GM18909 (cell line): ENCODE results near the gene NUAK1.

Experiments
- ATAC-seq: cut with Tn5 transposase; IDR thresholded peaks from one replicate; pipeline ENCODE4 v1.9.1; 2021; ENCODE audit warnings: mild to moderate bottlenecking; ENCODE audit not compliant: unreplicated experiment, poor library complexity

Gene NUAK1

DNA sequence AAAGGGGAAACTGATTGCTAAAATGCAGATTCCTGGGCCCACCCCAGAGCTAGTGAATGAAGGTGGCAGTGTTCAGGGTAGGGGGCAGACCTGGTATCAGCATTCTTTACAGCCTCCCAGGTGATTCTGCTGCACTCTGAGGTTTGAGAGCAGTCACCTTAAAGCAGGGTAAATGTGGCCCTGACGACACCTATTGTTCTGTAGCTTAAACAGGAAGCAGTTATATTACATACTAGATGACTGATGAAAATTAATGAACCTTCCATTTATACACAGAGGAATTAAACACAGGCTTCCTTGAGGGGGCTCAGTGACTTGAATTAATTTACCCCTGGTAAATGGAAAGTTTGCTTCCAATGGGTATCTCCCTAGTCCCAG is 25.3 kb downstream of the NUAK1 start:
- ATAC-seq: no peak

DNA sequence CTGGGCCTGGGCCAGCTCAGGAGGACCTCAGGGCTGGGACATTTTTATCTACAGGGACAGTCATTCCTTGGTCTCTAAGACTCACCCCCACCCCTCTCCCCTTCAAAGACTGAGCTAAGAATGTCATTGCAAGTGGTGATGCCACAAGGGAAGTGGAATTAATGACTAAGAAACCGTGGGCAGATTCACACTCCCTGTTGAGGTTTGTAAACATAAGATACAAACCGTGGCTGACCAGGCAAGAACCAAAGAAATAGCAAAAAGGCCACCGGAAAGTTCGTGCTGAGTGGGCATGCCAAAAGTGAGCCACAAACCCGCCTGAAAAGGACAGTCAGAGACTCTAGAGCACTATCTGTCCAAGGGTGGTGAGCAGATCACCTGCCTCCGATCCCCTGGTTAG is 25.7 kb downstream of the NUAK1 start:
- ATAC-seq: no peak

- ATAC-seq: no peak
Observed at GRCh38 chr12:106112145-106112821, 26.5 kb downstream of the NUAK1 start.

- no peak for ATAC-seq
Observed at GRCh38 chr12:106110626-106111300, 28.0 kb downstream of the NUAK1 start.

- ATAC-seq: no peak
Observed at GRCh38 chr12:106109168-106109910, 29.4 kb downstream of the NUAK1 start.

GRCh38 chr12:106108185-106108835 is 30.4 kb downstream of the NUAK1 start:
- no peak for ATAC-seq

GRCh38 chr12:106107566-106107965 is 31.2 kb downstream of the NUAK1 start:
- ATAC-seq: no peak

DNA sequence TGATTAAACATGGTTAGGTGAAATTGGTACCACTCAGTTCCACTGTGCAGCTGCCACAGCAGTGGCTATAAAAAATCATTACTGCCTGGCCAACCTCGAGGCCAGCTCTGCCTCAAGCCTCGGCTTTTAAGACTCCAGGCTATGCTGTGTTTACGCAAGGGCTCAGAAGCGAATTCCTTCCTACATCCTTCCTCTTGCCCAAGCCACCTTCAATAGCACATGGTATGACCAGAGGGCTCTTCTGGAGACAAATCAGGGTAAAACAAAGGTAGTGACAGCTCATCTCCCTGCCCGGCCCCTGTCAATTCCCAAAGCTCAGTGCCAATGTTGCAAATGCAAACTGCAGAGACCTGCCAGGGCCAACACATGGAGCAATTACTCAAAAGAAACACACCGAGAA is 31.9 kb downstream of the NUAK1 start:
- ATAC-seq: no peak

- ATAC-seq: no peak
Observed at GRCh38 chr12:106106061-106106566, 32.6 kb downstream of the NUAK1 start.

DNA sequence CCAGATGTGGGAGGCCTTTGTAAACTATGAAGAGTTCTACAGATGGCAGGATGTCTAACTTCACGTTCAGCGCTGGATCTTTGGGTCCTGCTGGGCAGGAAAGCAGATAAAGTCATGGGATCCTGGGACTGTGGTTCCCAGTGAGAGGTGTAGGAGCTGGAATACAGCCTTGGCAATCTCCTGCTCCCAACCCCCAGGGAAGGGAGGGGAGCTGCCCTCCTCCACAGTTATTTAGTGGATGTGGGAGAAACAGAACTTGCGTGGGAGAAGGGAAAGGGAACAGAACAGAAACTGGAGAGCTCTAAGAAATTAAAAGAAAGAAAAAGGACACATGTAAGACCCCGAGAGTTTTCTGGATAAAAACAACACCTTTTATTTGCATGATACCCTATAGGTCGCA is 37.0 kb downstream of the NUAK1 start:
- ATAC-seq: no peak

DNA sequence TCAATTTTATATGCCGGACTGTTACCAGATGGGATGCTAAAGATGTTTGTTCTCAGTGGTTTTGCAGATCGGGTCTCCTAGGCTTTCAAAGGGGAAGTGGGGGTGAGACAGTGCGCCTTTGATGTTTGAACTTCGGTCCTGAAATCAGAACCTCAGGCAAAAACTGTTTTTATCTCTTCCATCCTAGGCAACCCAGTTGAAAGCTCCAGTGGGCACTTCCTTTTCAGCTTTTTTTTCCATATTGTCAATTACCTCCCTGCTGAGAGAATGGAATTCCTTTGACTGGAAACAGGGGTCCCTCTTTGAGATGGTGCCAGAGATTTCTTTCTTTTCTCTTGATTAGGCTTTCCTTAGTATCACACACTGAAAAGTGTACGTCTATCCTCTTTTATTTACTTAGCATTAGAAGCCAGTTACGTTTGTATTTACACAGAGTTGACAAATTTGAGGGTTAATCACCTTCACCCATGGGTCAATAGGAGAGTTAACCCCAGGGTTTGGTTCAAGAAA is 40.0 kb downstream of the NUAK1 start:
- no peak for ATAC-seq

GRCh38 chr12:106097011-106097410 is 41.7 kb downstream of the NUAK1 start:
- ATAC-seq: no peak

GRCh38 chr12:106096376-106096775 is 42.4 kb downstream of the NUAK1 start:
- ATAC-seq: no peak

- ATAC-seq: no peak
Observed at GRCh38 chr12:106094304-106094703, 44.5 kb downstream of the NUAK1 start.

GRCh38 chr12:106093246-106093645 is 45.5 kb downstream of the NUAK1 start:
- no peak for ATAC-seq

- no peak for ATAC-seq
Observed at GRCh38 chr12:106091446-106091820, 47.3 kb downstream of the NUAK1 start.

DNA sequence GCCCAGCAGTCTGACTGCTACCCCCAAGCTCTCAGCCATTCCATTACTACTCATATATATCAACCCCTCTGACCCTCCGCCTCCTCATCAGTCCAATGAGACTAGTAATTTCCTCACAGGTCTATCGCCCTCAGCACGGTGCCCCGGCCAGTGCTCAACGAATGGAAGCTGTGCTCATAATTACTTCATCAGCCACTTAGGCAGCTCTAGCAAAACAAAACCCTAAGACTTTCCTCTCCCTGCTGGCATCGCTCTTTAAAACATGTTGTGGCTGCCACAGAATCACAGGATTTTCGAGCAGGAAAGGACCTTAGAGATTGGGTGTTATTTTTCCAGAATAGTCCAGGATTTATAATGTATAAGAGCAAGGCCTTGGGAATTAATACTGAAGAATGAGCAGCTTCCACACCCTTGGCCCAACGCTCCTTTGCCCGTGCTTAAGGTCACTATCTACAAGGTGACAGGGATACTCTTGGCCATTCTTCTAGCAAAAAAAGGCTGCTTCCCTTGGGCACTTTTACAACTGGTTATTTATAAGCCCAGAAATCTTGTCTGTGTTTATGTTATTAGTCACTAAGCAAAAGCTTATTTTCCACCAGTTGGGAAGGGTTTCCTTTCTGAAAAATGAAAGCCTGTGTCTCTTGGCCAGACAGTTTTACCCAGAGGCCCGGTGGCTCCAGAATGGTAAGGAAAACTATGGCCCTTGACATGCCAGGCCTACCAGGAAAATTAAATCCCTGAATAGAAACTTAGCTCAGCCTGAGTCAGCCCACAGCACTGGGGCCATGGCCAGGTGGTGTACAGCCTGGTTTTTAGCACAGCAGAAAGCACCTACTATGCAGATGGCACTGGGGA is 47.9 kb downstream of the NUAK1 start:
- no peak for ATAC-seq

DNA sequence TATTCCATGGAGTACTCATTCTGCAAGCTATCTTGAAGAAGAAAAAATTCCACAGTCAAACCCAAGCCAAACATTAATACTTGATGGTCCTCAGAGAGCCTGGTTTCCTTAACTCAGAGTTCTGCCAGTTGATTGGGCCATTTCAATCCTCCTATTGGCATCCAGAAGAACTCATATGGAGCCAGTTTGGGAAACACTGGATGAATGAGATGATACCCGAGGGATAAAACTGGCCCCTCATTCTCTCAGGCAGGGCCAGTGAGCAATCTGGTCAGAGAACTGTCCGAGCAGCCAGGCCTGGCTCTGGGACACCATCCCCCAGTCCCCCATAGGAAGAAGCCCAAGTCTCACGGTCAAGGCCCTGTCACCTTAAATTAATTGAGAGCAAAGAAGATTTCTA is 48.8 kb downstream of the NUAK1 start:
- ATAC-seq: no peak

DNA sequence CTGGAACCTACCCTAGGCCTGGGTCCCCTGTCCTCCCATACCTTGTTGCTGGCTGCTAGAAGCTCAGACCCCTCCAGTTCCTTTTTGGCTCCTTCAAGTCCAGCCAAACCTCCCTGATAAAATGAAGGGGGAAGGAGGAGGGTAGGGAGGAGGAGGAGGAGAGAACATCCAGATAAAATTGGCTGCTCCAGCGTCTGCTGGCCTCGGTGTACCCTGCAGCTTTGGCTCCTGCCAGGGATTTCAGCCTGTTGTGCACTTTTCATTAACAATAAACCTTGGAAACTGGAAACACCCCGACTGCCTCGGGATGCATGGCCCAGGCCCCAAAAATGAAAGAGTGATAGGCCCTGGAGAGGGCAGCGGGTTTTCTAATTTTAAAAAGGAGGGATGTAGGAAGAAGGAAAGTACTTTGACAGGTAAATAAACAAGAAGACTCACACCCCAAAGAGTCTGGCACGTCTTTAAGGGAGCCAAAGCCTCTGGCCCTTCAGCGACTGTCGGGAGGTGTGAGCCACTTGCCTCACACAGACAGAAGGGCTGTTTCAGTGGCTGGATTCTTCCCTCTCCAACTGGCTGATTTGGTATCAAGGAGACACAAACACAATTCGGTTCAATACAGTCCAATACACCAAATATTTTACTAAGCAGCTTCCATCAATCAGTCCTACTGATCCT is 49.8 kb downstream of the NUAK1 start:
- no peak for ATAC-seq
